GM19099 (cell line): ENCODE results near the gene PEX16.

Experiments
- POLR2A ChIP-seq: IDR thresholded peaks from 3 replicates; pipeline ENCODE4 v1.6.1; 2011; ENCODE audit warnings: low read depth; ENCODE audit not compliant: insufficient read length; ENCODE audit errors: extremely low read depth

The PEX16 gene

DNA sequence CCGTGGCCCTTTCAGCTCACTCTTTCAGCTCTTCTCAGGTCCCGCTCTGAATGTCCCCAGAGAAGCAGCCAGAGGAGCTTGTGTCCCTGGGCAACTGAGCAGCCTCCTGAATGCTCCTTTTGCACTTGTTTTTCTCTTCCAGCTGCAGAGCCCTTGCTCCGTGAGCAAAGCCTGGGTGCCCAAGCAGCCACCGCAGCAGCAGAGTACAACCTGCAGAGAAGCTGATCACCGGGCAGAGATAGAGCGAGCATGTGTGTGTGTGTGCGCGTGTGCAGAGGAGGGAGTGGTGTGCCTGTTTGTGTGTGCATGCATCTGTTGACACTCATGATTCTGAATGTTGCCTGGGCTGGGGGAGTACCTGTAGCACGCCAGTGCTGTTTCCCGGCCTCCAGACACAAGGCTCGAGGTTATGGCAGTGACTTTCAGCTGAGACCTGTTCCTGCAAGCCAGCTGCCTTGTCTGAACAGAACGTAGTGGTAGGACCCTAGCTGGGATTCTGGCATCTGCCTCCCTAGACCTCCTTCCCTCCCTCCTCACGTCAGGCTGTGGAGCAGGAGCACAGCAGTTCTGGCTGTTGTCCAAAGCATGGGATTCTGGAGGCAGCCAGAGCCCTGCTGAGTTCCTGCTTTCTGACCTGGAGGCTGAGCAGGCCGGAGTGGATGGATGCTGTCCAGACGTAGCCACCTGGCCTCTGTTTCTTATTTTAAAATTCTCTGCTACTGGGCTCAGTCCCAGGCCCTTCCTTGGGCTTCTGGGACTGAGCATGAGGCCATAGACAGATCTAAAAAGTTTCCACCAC, 36.7 kb downstream of the PEX16 start:
- no peak for TF ChIP-seq POLR2A

DNA sequence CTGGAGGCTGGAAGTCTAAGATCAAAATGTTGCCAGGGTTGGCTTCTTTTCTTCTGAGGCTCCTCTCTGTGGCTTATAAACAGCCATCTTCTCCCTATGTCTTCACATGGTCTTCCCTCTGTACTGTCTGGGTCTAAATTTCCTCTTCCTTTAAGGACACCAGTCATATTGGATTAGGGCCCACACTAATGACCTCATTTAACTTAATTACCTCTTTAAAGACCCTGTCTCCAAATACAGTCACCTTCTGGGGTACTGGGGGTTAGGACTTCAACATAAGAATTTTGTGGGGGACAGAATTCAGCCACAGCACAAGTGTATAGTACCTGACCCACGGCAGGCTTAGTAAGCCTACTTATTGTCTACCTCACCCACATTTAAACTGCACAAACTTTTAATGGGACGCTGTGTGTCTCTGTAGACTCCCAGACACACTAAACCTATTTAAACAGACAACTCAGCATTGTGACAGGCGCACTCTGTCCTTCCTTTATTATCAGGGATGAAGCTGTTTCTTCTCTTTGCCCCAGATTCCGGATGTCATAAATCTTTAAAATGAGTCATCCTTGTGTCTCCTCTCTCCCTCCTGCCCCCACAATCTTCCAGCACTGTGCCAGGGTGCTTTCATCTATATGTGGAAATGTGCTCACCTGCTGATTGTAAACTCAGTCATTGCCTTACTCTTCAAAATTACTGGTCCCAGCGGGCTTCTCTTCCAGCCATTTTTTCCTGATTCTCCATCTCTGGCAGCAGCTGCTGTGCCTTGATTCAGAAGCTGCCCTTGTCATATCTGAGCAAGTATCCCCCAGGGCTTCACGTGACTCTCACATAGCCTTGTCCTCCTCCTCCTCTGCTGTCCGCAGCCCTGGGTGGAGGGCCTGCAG, 37.6 kb downstream of the PEX16 start:
- no peak for TF ChIP-seq POLR2A

GRCh38 chr11:45877845-45878244, 39.8 kb downstream of the PEX16 start:
- TF ChIP-seq POLR2A: no peak

GRCh38 chr11:45877221-45877620, 40.5 kb downstream of the PEX16 start:
- TF ChIP-seq POLR2A: no peak

GRCh38 chr11:45876401-45876800, 41.3 kb downstream of the PEX16 start:
- no peak for TF ChIP-seq POLR2A

- no peak for TF ChIP-seq POLR2A
These were observed 44.9 kb downstream of the PEX16 start for GRCh38 chr11:45872651-45873356.

DNA sequence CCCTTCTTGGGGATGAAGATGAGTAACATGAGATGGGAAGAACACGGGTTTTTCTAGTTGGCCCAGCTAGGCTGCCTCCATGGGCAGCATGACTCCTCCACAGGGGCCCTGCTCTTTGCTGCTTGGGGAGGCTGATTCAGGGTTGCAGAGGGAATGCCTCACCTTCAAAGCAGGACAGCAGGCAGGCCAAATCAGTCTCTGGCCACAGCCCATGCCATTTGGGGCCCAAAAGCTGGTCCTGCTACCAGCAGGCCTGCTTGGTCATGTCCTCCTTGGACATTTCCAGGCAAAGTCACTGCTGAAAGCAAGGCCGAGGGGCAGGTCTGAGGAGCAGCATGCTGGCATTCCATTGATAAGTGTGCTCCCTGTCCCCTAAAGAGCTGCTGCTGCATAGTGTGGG, 46.0 kb downstream of the PEX16 start:
- no peak for TF ChIP-seq POLR2A

- TF ChIP-seq POLR2A: no peak
These were observed 47.0 kb downstream of the PEX16 start for GRCh38 chr11:45870706-45871105.

- TF ChIP-seq POLR2A: no peak
These were observed 48.1 kb downstream of the PEX16 start for GRCh38 chr11:45869551-45869950.

- no peak for TF ChIP-seq POLR2A
These were observed 53.6 kb downstream of the PEX16 start for GRCh38 chr11:45864041-45864440.

DNA sequence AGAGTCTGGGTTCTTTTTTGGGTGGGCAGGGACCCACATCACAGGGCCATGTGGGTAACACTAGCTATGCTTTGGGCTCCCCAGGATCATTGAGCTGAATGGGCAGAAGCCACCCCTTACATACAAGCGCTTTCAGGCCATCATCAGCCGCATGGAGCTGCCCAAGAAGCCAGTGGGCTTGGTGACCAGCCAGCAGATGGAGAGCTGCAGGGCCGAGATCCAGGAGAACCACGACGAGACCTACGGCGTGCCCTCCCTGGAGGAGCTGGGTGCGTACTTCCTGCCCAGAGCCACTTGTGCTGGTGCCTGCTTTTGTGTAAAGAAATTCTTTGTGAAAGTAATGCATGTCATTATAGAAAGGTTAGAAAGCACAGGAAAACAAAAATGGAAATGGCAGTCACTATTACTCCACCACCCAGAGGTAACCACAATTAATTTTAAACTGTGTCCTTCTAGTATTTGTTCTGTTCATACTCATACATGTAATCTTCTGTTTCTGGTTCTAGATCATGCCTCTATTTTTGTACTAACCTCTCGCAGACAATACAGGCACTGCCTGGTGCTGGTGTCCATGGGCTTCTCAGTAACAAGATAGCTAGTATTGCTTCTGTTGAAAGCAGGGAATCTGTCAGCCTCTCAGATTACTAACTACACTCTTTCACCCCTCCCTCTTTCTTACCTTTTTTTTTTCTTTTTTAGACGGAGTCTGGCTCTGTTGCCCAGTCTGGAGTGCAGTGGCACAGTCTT, 56.7 kb downstream of the PEX16 start:
- no peak for TF ChIP-seq POLR2A

GRCh38 chr11:45860348-45860747, 57.3 kb downstream of the PEX16 start:
- TF ChIP-seq POLR2A: no peak
